ENCODE results near the gene OR13C3.
"Not testable (repeated sequence)": the region's sequence is repeated elsewhere in the genome, so short reads cannot be mapped to it uniquely, and the experiment has no call there.

OR13C3 gene

DNA sequence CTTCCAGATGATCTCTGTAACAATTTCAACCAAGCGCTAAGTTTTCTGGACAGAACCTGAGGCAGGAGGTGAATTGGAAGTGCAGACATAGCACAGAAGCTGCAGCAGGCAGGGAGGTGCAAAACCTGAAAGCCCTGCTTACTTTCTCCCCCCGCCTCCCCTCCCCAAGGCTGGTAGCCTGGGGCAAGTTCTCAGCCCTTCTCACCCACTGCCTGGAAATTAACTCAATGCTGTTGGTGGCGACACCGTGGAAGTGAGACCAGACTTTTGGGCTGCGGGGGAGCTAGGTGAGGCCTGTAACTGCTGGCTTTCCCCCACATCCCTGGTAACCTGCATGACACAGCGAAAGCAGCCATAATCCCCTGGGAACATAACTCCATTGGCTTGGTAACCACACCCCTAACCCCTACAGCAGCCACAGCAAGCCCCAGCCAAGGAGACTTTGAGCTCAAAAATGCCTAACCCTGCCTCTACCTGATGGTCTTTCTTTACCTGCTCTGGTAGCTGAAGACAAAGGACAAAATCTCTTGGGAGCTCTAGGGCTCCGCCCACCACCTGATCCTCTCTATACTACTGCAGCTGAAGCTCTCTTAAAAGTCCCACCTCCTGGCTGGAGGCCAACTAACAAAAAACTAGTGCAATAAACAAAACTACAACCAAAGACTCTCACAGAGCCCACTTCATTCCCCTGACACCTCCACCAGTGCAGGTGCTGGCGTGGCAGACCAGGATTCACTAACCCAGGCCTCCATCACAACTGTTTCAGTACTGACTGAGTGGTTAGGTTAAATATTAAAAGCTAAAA lies 20.4 kb upstream of the OR13C3 start:
- Histone ChIP-seq H3K4me3 (ENCODE audit: control insufficient read depth in 1 of 7, extremely low read depth in 1 of 7, insufficient read depth in 4 of 7, low read depth in 2 of 7, low read length in 6 of 7) (no peak overlapping the region), H3K36me3 (ENCODE audit: control insufficient read depth in 4 of 4, insufficient read depth in 4 of 4, low read length in 3 of 4) (no peaks in the 10 kb centered on the region), H3K9me3 (ENCODE audit: control extremely low read depth in 1 of 5, control insufficient read depth in 4 of 5, insufficient read depth in 2 of 5, low read depth in 1 of 5, low read length in 4 of 5) (peaks cover 0 to 2% (median 0%) of the 10 kb centered on the region in 5 experiments), H3K4me1 (ENCODE audit: control extremely low read depth in 1 of 4, control insufficient read depth in 4 of 4, insufficient read depth in 4 of 4, low read length in 3 of 4) (no peaks in the 10 kb centered on the region), H3K27me3 (replicated peaks in 2 of 5; ENCODE audit: control insufficient read depth in 4 of 5, insufficient read depth in 5 of 5, low read length in 4 of 5) (no peaks in the 10 kb centered on the region), H3K27ac (ENCODE audit: insufficient read depth in 1 of 2, low read depth in 1 of 2, low read length in 2 of 2, poor library complexity in 1 of 2, severe bottlenecking in 2 of 2) (no peak overlapping the region)
- DNase-seq: no peak
- 96% methylated on average over 6 of the region's 8 CpGs for WGBS (ENCODE audit: insufficient coverage)
- ChIA-PET CTCF (no interaction called here), POLR2A (no interaction called here)

GRCh38 chr9:104555521-104555920 lies 18.9 kb upstream of the OR13C3 start:
- Histone ChIP-seq H3K27me3 (replicated peaks in 2 of 5; ENCODE audit: control insufficient read depth in 4 of 5, insufficient read depth in 5 of 5, low read length in 4 of 5) (no peaks in the 10 kb centered on the region), H3K36me3 (ENCODE audit: control insufficient read depth in 4 of 4, insufficient read depth in 4 of 4, low read length in 3 of 4) (no peaks in the 10 kb centered on the region), H3K4me1 (ENCODE audit: control extremely low read depth in 1 of 4, control insufficient read depth in 4 of 4, insufficient read depth in 4 of 4, low read length in 3 of 4) (no peaks in the 10 kb centered on the region), H3K4me3 (ENCODE audit: control insufficient read depth in 1 of 7, extremely low read depth in 1 of 7, insufficient read depth in 4 of 7, low read depth in 2 of 7, low read length in 6 of 7) (no peak overlapping the region), H3K27ac (ENCODE audit: insufficient read depth in 1 of 2, low read depth in 1 of 2, low read length in 2 of 2, poor library complexity in 1 of 2, severe bottlenecking in 2 of 2) (no peak overlapping the region), H3K9me3 (ENCODE audit: control extremely low read depth in 1 of 5, control insufficient read depth in 4 of 5, insufficient read depth in 2 of 5, low read depth in 1 of 5, low read length in 4 of 5) (peaks cover 0 to 2% (median 0%) of the 10 kb centered on the region in 5 experiments)
- CTCF ChIA-PET: no interaction called here
- no peak for DNase-seq
- POLR2A ChIA-PET: no interaction called here
- WGBS (ENCODE audit: insufficient coverage): no CpG with 5 or more reads among the region's 1 CpG

DNA sequence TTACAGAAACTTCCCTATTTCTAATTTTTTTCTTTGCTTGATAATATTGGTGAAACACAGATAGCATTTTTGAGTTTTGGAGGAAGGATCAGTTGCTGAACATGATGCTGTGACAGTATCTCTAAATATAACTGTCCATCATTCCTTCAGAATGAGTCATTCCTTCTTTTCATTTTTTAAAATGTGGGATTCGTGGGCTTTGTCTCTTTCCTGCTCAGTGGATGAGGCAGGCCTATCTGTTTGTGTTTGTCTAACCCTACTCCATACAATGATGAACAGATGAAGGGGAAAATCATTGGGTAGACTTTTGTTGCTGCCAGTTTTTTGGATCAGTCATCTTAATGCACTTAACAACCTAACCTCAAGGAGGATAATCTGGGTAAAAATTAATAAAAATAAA lies 16.6 kb upstream of the OR13C3 start:
- Histone ChIP-seq H3K4me3 (ENCODE audit: control insufficient read depth in 1 of 7, extremely low read depth in 1 of 7, insufficient read depth in 4 of 7, low read depth in 2 of 7, low read length in 6 of 7) (no peak overlapping the region), H3K4me1 (ENCODE audit: control extremely low read depth in 1 of 4, control insufficient read depth in 4 of 4, insufficient read depth in 4 of 4, low read length in 3 of 4) (no peaks in the 10 kb centered on the region), H3K27me3 (replicated peaks in 2 of 5; ENCODE audit: control insufficient read depth in 4 of 5, insufficient read depth in 5 of 5, low read length in 4 of 5) (no peaks in the 10 kb centered on the region), H3K36me3 (ENCODE audit: control insufficient read depth in 4 of 4, insufficient read depth in 4 of 4, low read length in 3 of 4) (no peaks in the 10 kb centered on the region), H3K27ac (ENCODE audit: insufficient read depth in 1 of 2, low read depth in 1 of 2, low read length in 2 of 2, poor library complexity in 1 of 2, severe bottlenecking in 2 of 2) (no peak overlapping the region), H3K9me3 (ENCODE audit: control extremely low read depth in 1 of 5, control insufficient read depth in 4 of 5, insufficient read depth in 2 of 5, low read depth in 1 of 5, low read length in 4 of 5) (peaks cover 0 to 2% (median 0%) of the 10 kb centered on the region in 5 experiments)
- no CpG with 5 or more reads among the region's 1 CpG for WGBS (ENCODE audit: insufficient coverage)
- ChIA-PET CTCF (no interaction called here), POLR2A (no interaction called here)
- no peak for DNase-seq

GRCh38 chr9:104544644-104545043 lies 8.0 kb upstream of the OR13C3 start:
- Histone ChIP-seq H3K27me3 (replicated peaks in 2 of 5; ENCODE audit: control insufficient read depth in 4 of 5, insufficient read depth in 5 of 5, low read length in 4 of 5) (no peaks in the 10 kb centered on the region), H3K4me3 (ENCODE audit: control insufficient read depth in 1 of 7, extremely low read depth in 1 of 7, insufficient read depth in 4 of 7, low read depth in 2 of 7, low read length in 6 of 7) (no peak overlapping the region), H3K9me3 (ENCODE audit: control extremely low read depth in 1 of 5, control insufficient read depth in 4 of 5, insufficient read depth in 2 of 5, low read depth in 1 of 5, low read length in 4 of 5) (no peaks in the 10 kb centered on the region), H3K27ac (ENCODE audit: insufficient read depth in 1 of 2, low read depth in 1 of 2, low read length in 2 of 2, poor library complexity in 1 of 2, severe bottlenecking in 2 of 2) (no peak overlapping the region), H3K4me1 (ENCODE audit: control extremely low read depth in 1 of 4, control insufficient read depth in 4 of 4, insufficient read depth in 4 of 4, low read length in 3 of 4) (no peaks in the 10 kb centered on the region), H3K36me3 (ENCODE audit: control insufficient read depth in 4 of 4, insufficient read depth in 4 of 4, low read length in 3 of 4) (no peaks in the 10 kb centered on the region)
- WGBS (ENCODE audit: insufficient coverage): 100% methylated on average over 1 of the region's 4 CpGs
- no peak for DNase-seq
- ChIA-PET CTCF (no interaction called here), POLR2A (no interaction called here)

- WGBS (ENCODE audit: insufficient coverage): 73% methylated on average over 1 of the region's 1 CpG
- H3K27ac ChIP-seq (ENCODE audit: insufficient read depth in 1 of 2, low read depth in 1 of 2, low read length in 2 of 2, poor library complexity in 1 of 2, severe bottlenecking in 2 of 2): no peak overlapping the region
- H3K4me3 ChIP-seq (ENCODE audit: control insufficient read depth in 1 of 7, extremely low read depth in 1 of 7, insufficient read depth in 4 of 7, low read depth in 2 of 7, low read length in 6 of 7): no peak overlapping the region
- no peaks in the 10 kb centered on the region for H3K27me3 ChIP-seq (replicated peaks in 2 of 5; ENCODE audit: control insufficient read depth in 4 of 5, insufficient read depth in 5 of 5, low read length in 4 of 5)
- POLR2A ChIA-PET: no interaction called here
- DNase-seq: no peak
- H3K36me3 ChIP-seq (ENCODE audit: control insufficient read depth in 4 of 4, insufficient read depth in 4 of 4, low read length in 3 of 4): no peaks in the 10 kb centered on the region
- CTCF ChIA-PET: no interaction called here
- H3K9me3 ChIP-seq (ENCODE audit: control extremely low read depth in 1 of 5, control insufficient read depth in 4 of 5, insufficient read depth in 2 of 5, low read depth in 1 of 5, low read length in 4 of 5): no peaks in the 10 kb centered on the region
- no peaks in the 10 kb centered on the region for H3K4me1 ChIP-seq (ENCODE audit: control extremely low read depth in 1 of 4, control insufficient read depth in 4 of 4, insufficient read depth in 4 of 4, low read length in 3 of 4)
These were observed 2.6 kb upstream of the OR13C3 start for GRCh38 chr9:104539275-104539674.

- CTCF ChIA-PET: no interaction called here
These were observed 9.5 kb downstream of the OR13C3 start, which contains the start of gene OR13C4 for GRCh38 chr9:104527109-104527508. Gene OR13C4, minus strand, starts transcription at chr9:104527209. Its CDS starts 0 bp downstream, at chr9:104527209.

GRCh38 chr9:104520241-104520640 lies 16.4 kb downstream of the OR13C3 start:
- H3K36me3 ChIP-seq (ENCODE audit: control insufficient read depth in 4 of 4, insufficient read depth in 4 of 4, low read length in 3 of 4); H3K27me3 ChIP-seq (replicated peaks in 2 of 5; ENCODE audit: control insufficient read depth in 4 of 5, insufficient read depth in 5 of 5, low read length in 4 of 5); DNase-seq; H3K27ac ChIP-seq (ENCODE audit: insufficient read depth in 1 of 2, low read depth in 1 of 2, low read length in 2 of 2, poor library complexity in 1 of 2, severe bottlenecking in 2 of 2); H3K4me1 ChIP-seq (ENCODE audit: control extremely low read depth in 1 of 4, control insufficient read depth in 4 of 4, insufficient read depth in 4 of 4, low read length in 3 of 4); POLR2A ChIA-PET; H3K4me3 ChIP-seq (ENCODE audit: control insufficient read depth in 1 of 7, extremely low read depth in 1 of 7, insufficient read depth in 4 of 7, low read depth in 2 of 7, low read length in 6 of 7); CTCF ChIA-PET; H3K9me3 ChIP-seq (ENCODE audit: control extremely low read depth in 1 of 5, control insufficient read depth in 4 of 5, insufficient read depth in 2 of 5, low read depth in 1 of 5, low read length in 4 of 5): not testable (repeated sequence)
- WGBS (ENCODE audit: insufficient coverage): 93% methylated on average over 7 of the region's 10 CpGs

More at GRCh38 chr9:104527109-104527508, 9.5 kb downstream of the OR13C3 start, which contains the start of gene OR13C4:
- Histone ChIP-seq H3K4me1 (ENCODE audit: control extremely low read depth in 1 of 4, control insufficient read depth in 4 of 4, insufficient read depth in 4 of 4, low read length in 3 of 4) (no peaks in the 10 kb centered on the region), H3K27me3 (replicated peaks in 2 of 5; ENCODE audit: control insufficient read depth in 4 of 5, insufficient read depth in 5 of 5, low read length in 4 of 5) (no peaks in the 10 kb centered on the region), H3K36me3 (ENCODE audit: control insufficient read depth in 4 of 4, insufficient read depth in 4 of 4, low read length in 3 of 4) (no peaks in the 10 kb centered on the region), H3K27ac (ENCODE audit: insufficient read depth in 1 of 2, low read depth in 1 of 2, low read length in 2 of 2, poor library complexity in 1 of 2, severe bottlenecking in 2 of 2) (no peak within 1 kb of the TSS), H3K9me3 (ENCODE audit: control extremely low read depth in 1 of 5, control insufficient read depth in 4 of 5, insufficient read depth in 2 of 5, low read depth in 1 of 5, low read length in 4 of 5) (peaks cover 0 to 2% (median 0%) of the 10 kb centered on the region in 5 experiments), H3K4me3 (ENCODE audit: control insufficient read depth in 1 of 7, extremely low read depth in 1 of 7, insufficient read depth in 4 of 7, low read depth in 2 of 7, low read length in 6 of 7) (no peak within 1 kb of the TSS)
- POLR2A ChIA-PET: no interaction called here
- DNase-seq: no peak
